Kidney epithelial cell (primary cell): ENCODE data around the gene DLG1. TPM values are rescaled to one million over a fixed set of nuclear protein-coding genes. Genes with fewer than 3 reads are reported as not detected.

ENCODE experiments used
- DNase-seq: peaks from one replicate; pipeline ENCODE4 v3.0.0-alpha.2; 2010; ENCODE audit warnings: low read depth
- H3K27me3 ChIP-seq: 2 replicates; pipeline ENCODE4 v1.6.0; 2011; ENCODE audit warnings: low read length; ENCODE audit not compliant: control insufficient read depth, insufficient read depth
- H3K36me3 ChIP-seq: 2 replicates; pipeline ENCODE4 v1.5.1; 2011; ENCODE audit warnings: low read length; ENCODE audit not compliant: control insufficient read depth, insufficient read depth
- H3K4me3 ChIP-seq: 2 replicates; pipeline ENCODE4 v1.5.1; 2011; ENCODE audit warnings: low read depth, mild to moderate bottlenecking, control low read depth, low read length
- total RNA-seq: library from RNA; depleted of rRNA; stranded (reverse); fragments of >200 nt; gene quantifications from 2 replicates; pipeline ENCODE4 v1.2.3, GENCODE V29; 2015
- TF ChIP-seq, protein P1 (sequence below): IDR thresholded peaks from 2 replicates; pipeline ENCODE4 v1.5.1; 2011; ENCODE audit warnings: mild to moderate bottlenecking, moderate library complexity, low read length, control low read depth, inconsistent platforms; ENCODE audit not compliant: insufficient read depth, poor library complexity, severe bottlenecking

The DLG1 gene
- total RNA-seq, 1 donor from 2014 or later: 127 TPM

DNA sequence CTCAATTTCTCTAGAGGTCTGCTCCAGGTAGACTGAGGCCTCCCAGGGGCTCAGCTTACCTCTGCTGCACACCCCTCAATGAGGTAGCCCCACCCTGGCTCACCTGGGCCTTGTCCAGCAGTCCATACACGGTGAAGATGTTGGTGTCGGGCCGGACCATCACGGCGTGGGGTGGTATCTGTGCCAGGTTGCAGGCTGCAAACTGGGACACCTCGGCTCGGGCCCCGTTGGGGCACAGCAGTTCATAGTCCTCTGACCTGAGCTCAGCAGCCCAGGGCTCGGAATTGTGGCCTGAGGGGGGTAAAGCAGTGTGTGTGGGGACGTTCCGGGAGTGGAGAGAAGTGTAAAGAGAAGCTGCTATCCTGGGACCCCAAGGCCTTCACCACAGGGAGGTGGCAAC, 292.0 kb downstream of the DLG1 start:
- H3K27me3 ChIP-seq: peaks cover 4% of the 10 kb centered on the region
- no peaks in the 10 kb centered on the region for H3K36me3 ChIP-seq
- no peak for DNase-seq
- TF ChIP-seq, protein P1, sequence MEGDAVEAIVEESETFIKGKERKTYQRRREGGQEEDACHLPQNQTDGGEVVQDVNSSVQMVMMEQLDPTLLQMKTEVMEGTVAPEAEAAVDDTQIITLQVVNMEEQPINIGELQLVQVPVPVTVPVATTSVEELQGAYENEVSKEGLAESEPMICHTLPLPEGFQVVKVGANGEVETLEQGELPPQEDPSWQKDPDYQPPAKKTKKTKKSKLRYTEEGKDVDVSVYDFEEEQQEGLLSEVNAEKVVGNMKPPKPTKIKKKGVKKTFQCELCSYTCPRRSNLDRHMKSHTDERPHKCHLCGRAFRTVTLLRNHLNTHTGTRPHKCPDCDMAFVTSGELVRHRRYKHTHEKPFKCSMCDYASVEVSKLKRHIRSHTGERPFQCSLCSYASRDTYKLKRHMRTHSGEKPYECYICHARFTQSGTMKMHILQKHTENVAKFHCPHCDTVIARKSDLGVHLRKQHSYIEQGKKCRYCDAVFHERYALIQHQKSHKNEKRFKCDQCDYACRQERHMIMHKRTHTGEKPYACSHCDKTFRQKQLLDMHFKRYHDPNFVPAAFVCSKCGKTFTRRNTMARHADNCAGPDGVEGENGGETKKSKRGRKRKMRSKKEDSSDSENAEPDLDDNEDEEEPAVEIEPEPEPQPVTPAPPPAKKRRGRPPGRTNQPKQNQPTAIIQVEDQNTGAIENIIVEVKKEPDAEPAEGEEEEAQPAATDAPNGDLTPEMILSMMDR: no peak
- no peak overlapping the region for H3K4me3 ChIP-seq

GRCh38 chr3:197003461-197004385, 294.7 kb downstream of the DLG1 start:
- TF ChIP-seq, protein P1: no peak
- peak overlapping the region; percentile 57 for H3K4me3 ChIP-seq
- H3K27me3 ChIP-seq: peaks cover 1% of the 10 kb centered on the region
- no peak for DNase-seq
- no peaks in the 10 kb centered on the region for H3K36me3 ChIP-seq

DNA sequence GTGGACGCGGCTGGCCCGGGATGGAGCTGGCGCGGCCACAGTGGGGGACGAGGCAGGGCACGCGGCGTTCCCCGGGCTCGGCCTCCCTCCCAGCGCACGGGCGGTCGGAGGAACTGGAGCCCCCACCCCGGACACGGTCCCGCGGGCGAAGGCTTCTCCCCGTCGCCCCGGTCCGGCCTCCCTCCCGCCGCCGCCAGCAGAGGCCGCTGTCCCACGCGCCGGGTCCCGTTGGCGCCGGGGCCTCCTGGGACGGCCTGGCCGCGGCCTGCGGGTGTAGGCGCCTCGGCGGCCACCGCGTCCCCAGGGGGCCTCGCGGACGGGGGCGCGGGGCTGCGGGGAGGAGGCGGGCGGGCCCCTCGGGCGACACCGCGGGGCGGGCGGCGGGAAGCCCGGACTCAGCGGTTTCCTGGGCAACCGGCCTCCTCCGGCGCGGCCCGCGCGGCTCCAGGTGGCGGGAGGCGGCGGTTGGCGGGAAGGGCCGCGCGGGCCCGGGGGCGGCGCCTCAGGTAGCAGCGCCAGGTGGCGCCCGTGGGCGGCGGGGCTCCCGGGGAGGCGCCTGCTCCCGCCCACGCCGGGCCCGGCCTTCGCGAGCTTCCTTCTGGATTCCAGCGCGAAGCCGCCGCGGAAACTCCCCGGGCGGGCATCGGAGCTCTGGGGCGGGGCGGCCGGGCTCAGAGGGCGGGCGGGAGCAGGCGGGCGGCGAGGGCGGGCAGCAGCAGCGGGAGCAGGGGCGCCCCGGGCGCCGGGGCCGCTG, 295.5 kb downstream of the DLG1 start:
- Histone ChIP-seq H3K36me3 (no peaks in the 10 kb centered on the region), H3K27me3 (no peaks in the 10 kb centered on the region), H3K4me3 (peak overlapping the region; percentile 57)
- peak; percentile 28 for DNase-seq
- TF ChIP-seq, protein P1: no peak

DNA sequence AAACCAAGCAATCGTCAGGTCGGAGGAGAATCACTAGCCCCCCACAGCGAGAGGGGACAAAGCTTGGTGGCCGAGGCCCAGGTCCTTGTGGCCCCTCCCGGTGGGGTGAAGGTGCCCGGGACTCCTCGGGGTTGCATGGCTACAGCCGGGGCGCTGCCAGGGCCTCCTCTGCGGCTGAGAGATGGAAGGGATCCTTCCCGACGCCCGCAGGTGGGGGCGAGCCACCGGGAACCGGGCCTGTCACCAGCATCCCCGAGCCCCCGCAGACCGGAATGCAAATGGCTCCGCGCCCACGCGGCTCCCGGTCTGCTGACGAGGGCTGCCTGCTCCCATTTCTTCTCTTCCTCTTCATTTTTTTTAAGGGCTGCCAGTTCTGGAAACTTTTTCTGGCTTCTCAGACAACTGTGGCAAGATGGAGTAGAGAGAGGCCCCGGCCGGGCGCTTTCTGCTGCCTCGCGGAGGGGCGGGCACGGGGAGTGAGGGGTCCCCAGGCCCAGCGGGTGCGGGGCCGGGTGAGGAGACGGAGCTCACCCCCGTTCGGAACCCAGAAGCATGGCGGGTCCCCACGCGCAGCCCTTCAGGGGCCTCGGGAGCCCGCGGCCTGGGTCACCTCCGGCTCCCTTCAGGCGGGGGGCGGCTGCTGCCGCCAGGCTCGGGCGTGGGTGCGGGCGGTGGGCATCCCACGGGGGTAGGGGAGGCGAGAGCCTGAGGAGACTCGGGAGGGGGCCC, 296.3 kb downstream of the DLG1 start:
- TF ChIP-seq, protein P1: no peak
- no peaks in the 10 kb centered on the region for H3K36me3 ChIP-seq
- H3K4me3 ChIP-seq: peak overlapping the region; percentile 45
- DNase-seq: no peak
- no peaks in the 10 kb centered on the region for H3K27me3 ChIP-seq

- DNase-seq: no peak
- Histone ChIP-seq H3K4me3 (no peak overlapping the region), H3K36me3 (no peaks in the 10 kb centered on the region), H3K27me3 (no peaks in the 10 kb centered on the region)
- TF ChIP-seq, protein P1: no peak
Measured at GRCh38 chr3:197001106-197001971, 297.1 kb downstream of the DLG1 start.
